ENCODE data around the gene FYB1. TPM values are rescaled to one million over a fixed set of nuclear protein-coding genes. Genes with fewer than 3 reads are reported as not detected.

The FYB1 gene
- total RNA-seq, 2 donors from 2014 or later, result 127 to 131 TPM

GRCh38 chr5:39148983-39149534 is 70.3 kb downstream of the FYB1 start:
- no peak for ATAC-seq (replicated peaks in 1 of 2)
- peaks cover 6 to 13% of the 10 kb centered on the region in 2 donors for H3K36me3 Mint-ChIP-seq (ENCODE audit: insufficient read depth in 2 of 2)
- H3K27me3 Mint-ChIP-seq (ENCODE audit: low read depth), result no peaks in the 10 kb centered on the region

GRCh38 chr5:39146831-39147540 is 72.4 kb downstream of the FYB1 start:
- ATAC-seq (replicated peaks in 1 of 2) (no peak), DNase-seq (no peak)
- no peak overlapping the region for H3K4me3 Mint-ChIP-seq
- no peaks in the 10 kb centered on the region for H3K27me3 Mint-ChIP-seq (ENCODE audit: low read depth)
- no peaks in the 10 kb centered on the region for H3K9me3 Mint-ChIP-seq
- H3K27ac Mint-ChIP-seq, result peak overlapping the region; percentile 17
- H3K4me1 Mint-ChIP-seq (ENCODE audit: low read depth), result peaks cover 47% of the 10 kb centered on the region
- H3K36me3 Mint-ChIP-seq (ENCODE audit: insufficient read depth in 2 of 2), result peaks cover 4% of the 10 kb centered on the region in 2 donors

More at GRCh38 chr5:39148983-39149534, 70.3 kb downstream of the FYB1 start:
- H3K9me3 Mint-ChIP-seq, result no peaks in the 10 kb centered on the region
- no peak overlapping the region for H3K4me3 Mint-ChIP-seq
- peaks cover 67% of the 10 kb centered on the region for H3K4me1 Mint-ChIP-seq (ENCODE audit: low read depth)
- no peak for DNase-seq
- H3K27ac Mint-ChIP-seq, result peak overlapping the region; percentile 95

GRCh38 chr5:39143151-39143860 is 76.1 kb downstream of the FYB1 start:
- Mint-ChIP-seq H3K27ac (no peak overlapping the region), H3K4me1 (ENCODE audit: low read depth) (peaks cover 23% of the 10 kb centered on the region), H3K9me3 (no peaks in the 10 kb centered on the region), H3K27me3 (ENCODE audit: low read depth) (no peaks in the 10 kb centered on the region), H3K36me3 (ENCODE audit: insufficient read depth in 2 of 2) (peaks cover 4% of the 10 kb centered on the region in 2 donors), H3K4me3 (no peak overlapping the region)
- no peak for DNase-seq
- ATAC-seq (replicated peaks in 1 of 2), result no peak

GRCh38 chr5:39140558-39141168 is 78.7 kb downstream of the FYB1 start:
- no peaks in the 10 kb centered on the region for H3K9me3 Mint-ChIP-seq
- ATAC-seq (replicated peaks in 1 of 2), result peak in 1 of 2 donors; percentile 58
- H3K4me1 Mint-ChIP-seq (ENCODE audit: low read depth), result peaks cover 27% of the 10 kb centered on the region
- H3K36me3 Mint-ChIP-seq (ENCODE audit: insufficient read depth in 2 of 2), result peaks cover 4 to 9% of the 10 kb centered on the region in 2 donors
- DNase-seq, result no peak
- peak overlapping the region; percentile 86 for H3K27ac Mint-ChIP-seq
- no peak overlapping the region for H3K4me3 Mint-ChIP-seq
- no peaks in the 10 kb centered on the region for H3K27me3 Mint-ChIP-seq (ENCODE audit: low read depth)

- Mint-ChIP-seq H3K27me3 (ENCODE audit: low read depth) (no peaks in the 10 kb centered on the region), H3K36me3 (ENCODE audit: insufficient read depth in 2 of 2) (peaks cover 5 to 17% of the 10 kb centered on the region in 2 donors), H3K9me3 (no peaks in the 10 kb centered on the region), H3K4me3 (peak overlapping the region in 1 of 2 donors; percentile 22), H3K27ac (peak overlapping the region; percentile 45), H3K4me1 (ENCODE audit: low read depth) (peaks cover 22% of the 10 kb centered on the region)
- no peak for ATAC-seq (replicated peaks in 1 of 2)
- DNase-seq, result no peak
These were observed 80.5 kb downstream of the FYB1 start for GRCh38 chr5:39138892-39139291.

GRCh38 chr5:39137819-39138451 is 81.4 kb downstream of the FYB1 start:
- ATAC-seq (replicated peaks in 1 of 2) (peak; percentile 36 to 60), DNase-seq (no peak)
- H3K27me3 Mint-ChIP-seq (ENCODE audit: low read depth), result no peaks in the 10 kb centered on the region
- H3K9me3 Mint-ChIP-seq, result no peaks in the 10 kb centered on the region
- H3K4me3 Mint-ChIP-seq, result peak overlapping the region in 1 of 2 donors; percentile 25
- H3K27ac Mint-ChIP-seq, result peak overlapping the region; percentile 85
- peaks cover 10 to 22% of the 10 kb centered on the region in 2 donors for H3K36me3 Mint-ChIP-seq (ENCODE audit: insufficient read depth in 2 of 2)
- H3K4me1 Mint-ChIP-seq (ENCODE audit: low read depth), result peaks cover 28% of the 10 kb centered on the region

- DNase-seq (no peak), ATAC-seq (replicated peaks in 1 of 2) (no peak)
- Mint-ChIP-seq H3K36me3 (ENCODE audit: insufficient read depth in 2 of 2) (peaks cover 10 to 22% of the 10 kb centered on the region in 2 donors), H3K4me3 (peak overlapping the region in 1 of 2 donors; percentile 25), H3K4me1 (ENCODE audit: low read depth) (peaks cover 28% of the 10 kb centered on the region), H3K27ac (peak overlapping the region; percentile 23), H3K9me3 (no peaks in the 10 kb centered on the region), H3K27me3 (ENCODE audit: low read depth) (no peaks in the 10 kb centered on the region)
These were observed 82.0 kb downstream of the FYB1 start for GRCh38 chr5:39137391-39137790.

GRCh38 chr5:39132792-39133191 is 86.6 kb downstream of the FYB1 start:
- no peaks in the 10 kb centered on the region for H3K9me3 Mint-ChIP-seq
- peaks cover 11 to 32% of the 10 kb centered on the region in 2 donors for H3K36me3 Mint-ChIP-seq (ENCODE audit: insufficient read depth in 2 of 2)
- no peak for ATAC-seq (replicated peaks in 1 of 2)
- H3K27me3 Mint-ChIP-seq (ENCODE audit: low read depth), result no peaks in the 10 kb centered on the region
- no peak for DNase-seq
- peaks cover 32% of the 10 kb centered on the region for H3K4me1 Mint-ChIP-seq (ENCODE audit: low read depth)
- peak overlapping the region; percentile 42 for H3K27ac Mint-ChIP-seq
- H3K4me3 Mint-ChIP-seq, result no peak overlapping the region

GRCh38 chr5:39132128-39132447 is 87.3 kb downstream of the FYB1 start:
- Mint-ChIP-seq H3K4me1 (ENCODE audit: low read depth) (peaks cover 30% of the 10 kb centered on the region), H3K27me3 (ENCODE audit: low read depth) (no peaks in the 10 kb centered on the region), H3K36me3 (ENCODE audit: insufficient read depth in 2 of 2) (peaks cover 11 to 30% of the 10 kb centered on the region in 2 donors), H3K4me3 (no peak overlapping the region), H3K9me3 (no peaks in the 10 kb centered on the region), H3K27ac (peak overlapping the region; percentile 6)
- ATAC-seq (replicated peaks in 1 of 2) (no peak), DNase-seq (no peak)

GRCh38 chr5:39131210-39132127 is 87.9 kb downstream of the FYB1 start:
- ATAC-seq (replicated peaks in 1 of 2) (no peak), DNase-seq (no peak)
- Mint-ChIP-seq H3K4me1 (ENCODE audit: low read depth) (peaks cover 30% of the 10 kb centered on the region), H3K4me3 (peak overlapping the region in 1 of 2 donors; percentile 1), H3K9me3 (no peaks in the 10 kb centered on the region), H3K36me3 (ENCODE audit: insufficient read depth in 2 of 2) (peaks cover 11 to 28% of the 10 kb centered on the region in 2 donors), H3K27ac (peak overlapping the region; percentile 27), H3K27me3 (ENCODE audit: low read depth) (no peaks in the 10 kb centered on the region)

- DNase-seq (no peak), ATAC-seq (replicated peaks in 1 of 2) (no peak)
- H3K27me3 Mint-ChIP-seq (ENCODE audit: low read depth), result no peaks in the 10 kb centered on the region
- H3K36me3 Mint-ChIP-seq (ENCODE audit: insufficient read depth in 2 of 2), result peaks cover 11 to 32% of the 10 kb centered on the region in 2 donors
- H3K27ac Mint-ChIP-seq, result no peak overlapping the region
- no peaks in the 10 kb centered on the region for H3K9me3 Mint-ChIP-seq
- peaks cover 34% of the 10 kb centered on the region for H3K4me1 Mint-ChIP-seq (ENCODE audit: low read depth)
- no peak overlapping the region for H3K4me3 Mint-ChIP-seq
These were observed 88.6 kb downstream of the FYB1 start for GRCh38 chr5:39130716-39131115.

GRCh38 chr5:39121922-39122321 is 97.4 kb downstream of the FYB1 start:
- no peak for ATAC-seq (replicated peaks in 1 of 2)
- DNase-seq, result no peak
- Mint-ChIP-seq H3K27me3 (ENCODE audit: low read depth) (no peaks in the 10 kb centered on the region), H3K4me1 (ENCODE audit: low read depth) (peaks cover 37% of the 10 kb centered on the region), H3K36me3 (ENCODE audit: insufficient read depth in 2 of 2) (peaks cover 4 to 26% of the 10 kb centered on the region in 2 donors), H3K27ac (peak overlapping the region; percentile 75), H3K4me3 (no peak overlapping the region), H3K9me3 (no peaks in the 10 kb centered on the region)

Measured in activated T-cell treated with anti-CD3 and anti-CD28 coated beads, Interleukin-2, amount 50 U/mL, for 72 hours (primary cell).